Activated naive CD4-positive, alpha-beta T cell treated with anti-CD3 and anti-CD28 coated beads, Interleukin-2, amount 50 U/mL, for 24 hours (primary cell): Measurements from ENCODE around the gene GLCE.
A peak's percentile ranks its signal among the peaks of the same experiment; 100 is the strongest.
"Not testable (repeated sequence)": the region's sequence is repeated elsewhere in the genome, so short reads cannot be mapped to it uniquely, and the experiment has no call there.

Source experiments
- H3K27ac Mint-ChIP-seq: one replicate; pipeline ENCODE4 v1.8.0; 2021; ENCODE audit warnings: mild to moderate bottlenecking, mixed read lengths
- H3K27me3 Mint-ChIP-seq: one replicate; pipeline ENCODE4 v1.8.0; 2021; ENCODE audit warnings: mixed read lengths
- H3K36me3 Mint-ChIP-seq: one replicate; pipeline ENCODE4 v1.8.0; 2021; ENCODE audit warnings: mixed read lengths
- H3K4me1 Mint-ChIP-seq: one replicate; pipeline ENCODE4 v1.8.0; 2021; ENCODE audit warnings: mixed read lengths
- H3K4me3 Mint-ChIP-seq: one replicate; pipeline ENCODE4 v1.8.0; 2021; ENCODE audit warnings: mild to moderate bottlenecking, mixed read lengths
- H3K9me3 Mint-ChIP-seq: one replicate; pipeline ENCODE4 v1.8.0; 2021; ENCODE audit warnings: mixed read lengths

GLCE gene

DNA sequence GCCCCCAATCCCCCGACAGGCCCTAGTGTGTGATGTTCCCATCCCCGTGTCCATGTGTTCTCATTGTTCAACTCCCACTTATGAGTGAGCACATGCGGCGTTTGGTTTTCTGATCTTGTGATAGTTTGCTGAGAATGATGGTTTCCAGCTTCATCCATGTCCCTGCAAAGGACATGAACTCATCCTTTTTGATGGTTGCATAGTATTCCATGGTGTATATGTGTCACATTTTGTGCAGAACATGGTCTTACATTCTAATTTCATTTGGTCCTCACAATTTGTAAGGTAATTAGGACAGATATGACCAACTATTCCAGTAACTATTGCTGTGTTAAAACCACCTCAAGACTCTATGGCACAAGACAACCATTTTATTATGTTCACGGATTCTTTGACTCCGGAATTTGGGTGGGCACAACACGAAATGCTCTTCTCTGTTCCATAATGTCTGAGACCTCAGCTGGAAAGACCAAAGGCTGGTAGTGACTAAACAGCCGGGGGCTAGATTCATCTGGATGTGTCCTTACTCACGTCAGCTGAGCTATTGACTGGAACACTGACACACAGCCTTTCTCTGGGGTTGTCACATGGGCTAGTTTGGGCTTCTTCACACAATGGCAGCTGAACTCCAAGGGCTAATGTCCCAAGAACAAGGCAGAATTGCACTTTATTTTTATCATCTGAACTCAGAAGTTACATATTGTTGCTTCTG, 13.6 kb upstream of the GLCE start:
- Mint-ChIP-seq H3K36me3 (no peaks in the 10 kb centered on the region), H3K27ac (peak overlapping the region; percentile 26)

DNA sequence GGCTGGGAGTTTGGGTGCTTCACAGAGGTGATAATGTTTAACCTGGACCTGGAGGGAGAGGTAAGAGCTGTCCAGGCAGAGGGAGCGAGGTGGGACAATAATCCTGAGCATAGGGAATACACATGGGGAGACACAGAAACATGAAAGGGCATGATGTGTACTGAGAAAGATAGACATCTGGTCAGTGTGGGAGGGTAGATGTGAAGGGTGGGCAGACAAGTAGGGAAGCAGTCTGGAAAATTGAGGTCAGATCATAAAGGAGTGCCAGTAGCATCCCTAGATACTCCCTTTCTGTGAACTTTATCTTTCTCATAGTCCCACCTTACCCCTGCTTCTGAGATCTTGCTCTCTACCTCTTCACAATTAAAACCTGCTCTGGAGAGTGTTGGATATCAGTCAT, 12.0 kb upstream of the GLCE start:
- Mint-ChIP-seq H3K27me3 (peaks cover 41% of the 10 kb centered on the region), H3K27ac (no peak overlapping the region), H3K9me3 (no peaks in the 10 kb centered on the region), H3K4me3 (no peak overlapping the region), H3K4me1 (no peaks in the 10 kb centered on the region), H3K36me3 (no peaks in the 10 kb centered on the region)

More for the DNA sequence above, 13.6 kb upstream of the GLCE start:
- H3K4me1 Mint-ChIP-seq, result no peaks in the 10 kb centered on the region
- H3K27me3 Mint-ChIP-seq, result peaks cover 49% of the 10 kb centered on the region
- H3K9me3 Mint-ChIP-seq, result no peaks in the 10 kb centered on the region
- no peak overlapping the region for H3K4me3 Mint-ChIP-seq

- Mint-ChIP-seq H3K4me1 (no peaks in the 10 kb centered on the region), H3K27me3 (peaks cover 39% of the 10 kb centered on the region), H3K27ac (no peak overlapping the region), H3K36me3 (no peaks in the 10 kb centered on the region), H3K9me3 (no peaks in the 10 kb centered on the region), H3K4me3 (no peak overlapping the region)
These were observed 11.3 kb upstream of the GLCE start for GRCh38 chr15:69149163-69149562.

DNA sequence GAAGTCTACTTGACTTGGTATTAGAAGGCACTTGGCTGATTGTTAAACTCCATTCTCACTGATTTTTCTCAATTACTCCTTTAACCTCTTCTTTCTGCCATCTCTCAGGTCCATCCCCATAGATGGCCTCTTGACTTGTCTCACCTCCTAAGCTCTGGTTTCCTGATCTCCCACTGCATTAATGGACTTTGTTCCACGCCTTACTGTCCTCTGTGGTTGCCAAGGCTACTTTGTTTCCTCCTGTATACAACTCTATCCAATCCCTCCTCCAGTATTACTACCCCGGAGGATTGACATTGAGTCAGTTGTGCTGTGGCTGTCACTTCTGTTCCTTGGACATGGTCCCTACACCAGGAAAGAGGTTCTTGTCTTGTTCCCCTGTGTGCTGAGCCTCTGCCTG, 10.6 kb upstream of the GLCE start:
- Mint-ChIP-seq H3K9me3 (no peaks in the 10 kb centered on the region), H3K27me3 (peaks cover 40% of the 10 kb centered on the region), H3K4me1 (no peaks in the 10 kb centered on the region), H3K4me3 (no peak overlapping the region), H3K27ac (no peak overlapping the region), H3K36me3 (no peaks in the 10 kb centered on the region)

DNA sequence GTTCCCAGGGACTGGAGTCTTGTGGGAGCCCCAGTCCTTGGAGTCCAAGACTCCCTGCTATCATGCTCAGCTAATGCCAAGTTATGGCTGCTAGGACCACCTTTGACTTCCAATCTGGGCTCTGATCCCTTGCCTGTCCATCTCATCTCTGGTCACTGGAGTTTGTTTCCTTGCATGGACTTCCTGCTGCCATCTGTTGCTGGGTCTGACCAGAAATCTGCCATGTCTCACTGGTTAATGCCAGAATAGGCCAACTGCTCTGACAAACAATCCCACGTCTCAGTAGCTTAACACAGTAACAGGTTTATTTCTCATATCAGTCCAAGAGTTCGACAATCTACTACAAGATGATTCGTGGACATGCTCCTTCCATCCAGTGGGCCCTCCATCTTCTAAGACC, 10.1 kb upstream of the GLCE start:
- H3K4me1 Mint-ChIP-seq, result no peaks in the 10 kb centered on the region

GRCh38 chr15:69150841-69151240, 9.6 kb upstream of the GLCE start:
- Mint-ChIP-seq H3K36me3 (no peaks in the 10 kb centered on the region), H3K4me1 (no peaks in the 10 kb centered on the region), H3K27ac (no peak overlapping the region), H3K27me3 (peaks cover 42% of the 10 kb centered on the region), H3K4me3 (no peak overlapping the region), H3K9me3 (no peaks in the 10 kb centered on the region)

More for the DNA sequence above, 10.1 kb upstream of the GLCE start:
- Mint-ChIP-seq H3K36me3 (no peaks in the 10 kb centered on the region), H3K27me3 (peaks cover 42% of the 10 kb centered on the region), H3K9me3 (no peaks in the 10 kb centered on the region), H3K27ac (peak overlapping the region; percentile 75), H3K4me3 (no peak overlapping the region)

DNA sequence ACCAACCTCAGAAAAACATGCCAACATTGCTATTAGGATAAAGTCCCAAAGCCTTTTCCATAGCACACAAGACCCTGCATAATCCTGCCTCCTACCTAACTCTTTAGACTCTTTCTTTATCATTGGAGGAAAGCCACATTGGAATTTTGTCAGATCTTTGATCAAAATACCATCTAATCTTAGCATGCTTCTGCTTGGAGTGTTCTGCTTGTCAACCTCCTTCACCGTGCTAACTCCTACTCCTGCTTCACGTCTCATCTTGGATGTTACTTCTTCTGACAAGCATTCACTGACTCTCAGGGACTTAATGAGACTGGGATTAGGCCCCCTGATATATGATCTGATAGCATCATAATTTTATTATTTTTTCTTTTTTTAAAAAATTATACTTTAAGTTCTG, 7.4 kb upstream of the GLCE start:
- Mint-ChIP-seq H3K27ac (no peak overlapping the region), H3K4me1 (no peaks in the 10 kb centered on the region), H3K36me3 (no peaks in the 10 kb centered on the region), H3K27me3 (peaks cover 27% of the 10 kb centered on the region), H3K9me3 (no peaks in the 10 kb centered on the region), H3K4me3 (no peak overlapping the region)

DNA sequence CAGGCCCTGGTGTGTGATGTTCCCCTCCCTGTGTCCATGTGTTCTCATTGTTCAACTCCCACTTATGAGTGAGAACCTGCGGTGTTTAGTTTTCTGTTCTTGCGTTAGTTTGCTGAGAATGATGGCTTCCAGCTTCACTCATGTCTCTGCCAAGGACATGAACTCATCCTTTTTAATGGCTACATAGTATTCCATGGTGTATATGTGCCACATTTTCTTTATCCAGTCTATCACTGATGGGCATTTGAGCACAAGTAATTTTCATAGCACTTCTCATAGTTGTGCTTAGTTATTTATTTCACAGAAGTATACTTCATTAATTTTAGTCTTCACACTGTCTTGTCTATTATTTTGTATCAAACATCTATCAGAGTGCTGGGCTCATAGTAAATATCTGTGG, 6.8 kb upstream of the GLCE start:
- not testable (repeated sequence) for H3K27ac Mint-ChIP-seq, H3K4me1 Mint-ChIP-seq, H3K4me3 Mint-ChIP-seq, H3K36me3 Mint-ChIP-seq, H3K9me3 Mint-ChIP-seq
- peaks cover 22% of the 10 kb centered on the region for H3K27me3 Mint-ChIP-seq

- no peak overlapping the region for H3K27ac Mint-ChIP-seq
- H3K27me3 Mint-ChIP-seq, result peaks cover 22% of the 10 kb centered on the region
- no peaks in the 10 kb centered on the region for H3K9me3 Mint-ChIP-seq
- H3K4me1 Mint-ChIP-seq, result peaks cover 2% of the 10 kb centered on the region
- H3K36me3 Mint-ChIP-seq, result no peaks in the 10 kb centered on the region
- no peak overlapping the region for H3K4me3 Mint-ChIP-seq
These were observed 6.4 kb upstream of the GLCE start for GRCh38 chr15:69154078-69154477.

GRCh38 chr15:69154684-69155083, 5.8 kb upstream of the GLCE start:
- Mint-ChIP-seq H3K27me3 (peaks cover 21% of the 10 kb centered on the region), H3K36me3 (no peaks in the 10 kb centered on the region), H3K4me3 (no peak overlapping the region), H3K27ac (no peak overlapping the region), H3K9me3 (no peaks in the 10 kb centered on the region), H3K4me1 (peaks cover 6% of the 10 kb centered on the region)

DNA sequence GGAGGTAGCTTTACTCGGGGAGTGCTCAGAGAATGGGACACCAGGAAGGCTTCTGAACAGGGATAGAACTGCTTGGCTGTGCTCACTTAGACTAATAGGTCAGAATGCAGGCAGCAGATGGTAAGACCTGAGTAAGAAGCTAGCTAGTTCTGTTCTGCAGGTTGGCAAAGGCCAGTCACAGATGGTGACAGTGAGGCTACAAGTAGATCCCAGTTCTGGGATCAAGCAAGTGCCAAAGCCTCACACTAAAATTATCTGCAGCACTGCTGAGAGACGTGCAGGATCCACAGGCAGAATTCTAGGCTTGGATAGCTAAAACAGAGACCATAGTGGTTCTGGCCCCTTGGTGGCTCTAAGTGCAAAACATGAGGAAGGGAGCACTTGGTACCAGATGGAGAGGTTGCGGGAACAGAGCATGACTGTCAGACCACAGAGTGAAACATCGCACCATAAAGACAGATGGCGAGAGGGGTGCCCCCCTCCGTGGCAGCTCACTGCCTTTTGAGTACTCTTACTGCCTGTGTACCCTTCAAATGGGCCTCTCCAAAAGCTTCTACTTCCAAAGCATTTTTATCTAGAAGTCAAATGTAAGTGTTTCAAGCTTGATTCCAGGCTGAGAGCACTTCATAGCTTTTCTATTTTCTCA, 3.6 kb upstream of the GLCE start:
- no peak overlapping the region for H3K27ac Mint-ChIP-seq

DNA sequence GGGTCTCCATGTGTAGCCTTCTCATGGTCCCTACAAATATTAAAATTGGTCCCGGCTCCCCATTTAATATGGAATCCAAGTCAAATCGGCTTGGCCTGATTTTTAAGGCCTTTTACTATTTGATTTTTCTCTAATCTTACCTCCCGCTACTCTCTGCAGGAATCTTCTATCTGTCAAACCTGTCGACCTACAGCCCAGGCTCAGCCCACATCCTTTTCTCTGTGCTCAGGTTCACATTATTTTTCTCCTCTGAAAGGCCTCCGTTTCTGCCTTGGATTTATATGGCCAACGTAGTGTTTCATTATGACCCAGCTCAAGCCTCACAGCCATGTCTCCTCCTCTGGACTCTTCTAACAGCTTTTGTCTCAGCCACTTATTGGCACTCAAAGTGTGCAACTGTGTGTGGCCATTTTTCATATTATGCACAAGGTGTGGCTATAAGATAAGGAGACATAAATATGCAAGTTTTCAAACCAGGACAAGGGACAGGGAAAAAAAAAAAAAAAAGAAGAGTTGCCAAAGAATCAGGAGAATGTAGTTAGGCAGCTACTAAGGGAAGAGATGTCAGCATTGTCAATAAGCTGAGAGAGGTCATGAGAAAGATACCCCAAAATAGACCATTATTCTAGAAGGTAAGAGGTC, 2.1 kb upstream of the GLCE start:
- Mint-ChIP-seq H3K27me3 (peaks cover 11% of the 10 kb centered on the region), H3K9me3 (no peaks in the 10 kb centered on the region), H3K4me1 (peaks cover 22% of the 10 kb centered on the region), H3K4me3 (no peak overlapping the region), H3K27ac (no peak overlapping the region), H3K36me3 (no peaks in the 10 kb centered on the region)

More for the DNA sequence above, 3.6 kb upstream of the GLCE start:
- H3K4me1 Mint-ChIP-seq, result peaks cover 14% of the 10 kb centered on the region
- no peaks in the 10 kb centered on the region for H3K9me3 Mint-ChIP-seq
- H3K27me3 Mint-ChIP-seq, result peaks cover 11% of the 10 kb centered on the region
- no peak overlapping the region for H3K4me3 Mint-ChIP-seq
- no peaks in the 10 kb centered on the region for H3K36me3 Mint-ChIP-seq

- H3K4me1 Mint-ChIP-seq, result peaks cover 24% of the 10 kb centered on the region
- H3K36me3 Mint-ChIP-seq, result no peaks in the 10 kb centered on the region
- H3K4me3 Mint-ChIP-seq, result peak overlapping the region; percentile 97
- H3K27ac Mint-ChIP-seq, result no peak overlapping the region
- peaks cover 6% of the 10 kb centered on the region for H3K27me3 Mint-ChIP-seq
- no peaks in the 10 kb centered on the region for H3K9me3 Mint-ChIP-seq
These were observed 1.6 kb upstream of the GLCE start for GRCh38 chr15:69158843-69159240.

DNA sequence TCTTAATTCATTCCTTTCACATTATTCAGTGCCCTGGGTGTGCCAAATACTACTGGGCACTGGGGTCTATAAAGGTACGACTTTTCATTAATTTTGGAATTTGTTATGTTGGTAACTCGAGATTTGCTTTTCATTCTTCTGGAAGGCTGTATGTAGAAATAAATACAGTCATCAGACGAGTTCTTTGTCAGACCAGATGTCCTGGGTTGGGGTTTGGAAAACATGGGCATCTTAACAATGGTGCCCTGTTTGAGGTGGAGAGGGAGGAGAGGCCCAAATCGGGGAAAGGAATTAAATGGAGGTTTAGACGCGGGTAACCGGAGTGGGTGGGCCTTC, 662 bp upstream of the GLCE start:
- Mint-ChIP-seq H3K27me3 (peaks cover 5% of the 10 kb centered on the region), H3K9me3 (no peaks in the 10 kb centered on the region), H3K36me3 (no peaks in the 10 kb centered on the region), H3K4me3 (peak overlapping the region; percentile 97), H3K27ac (peak overlapping the region; percentile 79), H3K4me1 (peaks cover 24% of the 10 kb centered on the region)

GRCh38 chr15:69161079-69161877, 843 bp downstream of the GLCE start:
- Mint-ChIP-seq H3K27ac (peak overlapping the region; percentile 33), H3K9me3 (no peaks in the 10 kb centered on the region), H3K4me1 (peaks cover 24% of the 10 kb centered on the region), H3K36me3 (no peaks in the 10 kb centered on the region), H3K27me3 (no peaks in the 10 kb centered on the region), H3K4me3 (peak overlapping the region; percentile 97)

GRCh38 chr15:69161878-69162213, 1.4 kb downstream of the GLCE start:
- Mint-ChIP-seq H3K36me3 (no peaks in the 10 kb centered on the region), H3K27ac (no peak overlapping the region), H3K4me1 (peaks cover 24% of the 10 kb centered on the region), H3K4me3 (peak overlapping the region; percentile 97), H3K27me3 (no peaks in the 10 kb centered on the region), H3K9me3 (no peaks in the 10 kb centered on the region)
